ENCODE results near the gene ZNF383.
"Not testable (repeated sequence)": the region's sequence is repeated elsewhere in the genome, so short reads cannot be mapped to it uniquely, and the experiment has no call there.

DNA sequence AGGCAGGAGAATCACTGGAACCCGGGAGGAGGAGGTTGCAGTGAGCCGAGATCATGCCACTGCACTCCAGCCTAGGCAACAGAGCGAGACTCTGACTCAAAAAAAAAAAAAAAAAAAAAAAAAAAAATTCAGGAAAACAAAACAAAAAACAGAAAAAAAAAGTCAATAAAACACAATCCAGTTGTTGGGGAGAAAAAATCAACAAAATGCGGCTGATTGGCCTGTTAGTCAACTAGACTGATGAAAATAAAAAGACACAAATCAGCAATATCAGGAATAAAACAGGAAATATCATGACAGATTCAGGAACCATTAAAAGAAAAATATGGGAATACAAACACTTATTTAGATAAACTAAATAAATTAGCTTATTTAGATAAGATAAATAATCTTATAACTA is 22.8 kb upstream of the ZNF383 start:
- not testable (repeated sequence) for TF ChIP-seq CHD4 (IDR thresholded peaks at IDR 0.05); JUNB (IDR thresholded peaks at IDR 0.05); EZH2 (IDR thresholded peaks at IDR 0.05; ENCODE audit: borderline replicate concordance, control insufficient read depth, low read depth, low read length); CEBPB (IDR thresholded peaks at IDR 0.05; ENCODE audit: borderline replicate concordance in 1 of 2, low read depth in 2 of 2, low read length in 2 of 2); MTA3 (IDR thresholded peaks at IDR 0.05; ENCODE audit: borderline replicate concordance, low read length); SMC3 (IDR thresholded peaks at IDR 0.05; ENCODE audit: borderline replicate concordance, low read length); MYC (IDR thresholded peaks at IDR 0.05; ENCODE audit: insufficient read depth, insufficient read length, insufficient replicate concordance, low read length, severe bottlenecking); POLR2AphosphoS5 (IDR thresholded peaks at IDR 0.05; ENCODE audit: low read length); CREB1 (IDR thresholded peaks at IDR 0.05; ENCODE audit: low read depth); WRNIP1 (IDR thresholded peaks at IDR 0.05; ENCODE audit: borderline replicate concordance, low read depth, low read length)
- TF ChIP-seq, protein P1, sequence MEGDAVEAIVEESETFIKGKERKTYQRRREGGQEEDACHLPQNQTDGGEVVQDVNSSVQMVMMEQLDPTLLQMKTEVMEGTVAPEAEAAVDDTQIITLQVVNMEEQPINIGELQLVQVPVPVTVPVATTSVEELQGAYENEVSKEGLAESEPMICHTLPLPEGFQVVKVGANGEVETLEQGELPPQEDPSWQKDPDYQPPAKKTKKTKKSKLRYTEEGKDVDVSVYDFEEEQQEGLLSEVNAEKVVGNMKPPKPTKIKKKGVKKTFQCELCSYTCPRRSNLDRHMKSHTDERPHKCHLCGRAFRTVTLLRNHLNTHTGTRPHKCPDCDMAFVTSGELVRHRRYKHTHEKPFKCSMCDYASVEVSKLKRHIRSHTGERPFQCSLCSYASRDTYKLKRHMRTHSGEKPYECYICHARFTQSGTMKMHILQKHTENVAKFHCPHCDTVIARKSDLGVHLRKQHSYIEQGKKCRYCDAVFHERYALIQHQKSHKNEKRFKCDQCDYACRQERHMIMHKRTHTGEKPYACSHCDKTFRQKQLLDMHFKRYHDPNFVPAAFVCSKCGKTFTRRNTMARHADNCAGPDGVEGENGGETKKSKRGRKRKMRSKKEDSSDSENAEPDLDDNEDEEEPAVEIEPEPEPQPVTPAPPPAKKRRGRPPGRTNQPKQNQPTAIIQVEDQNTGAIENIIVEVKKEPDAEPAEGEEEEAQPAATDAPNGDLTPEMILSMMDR (IDR thresholded peaks at IDR 0.05 in 2 of 3, conservative IDR thresholded peaks at IDR 0.05 in 1 of 3; ENCODE audit: control insufficient read depth in 2 of 3, extremely low read depth in 1 of 3, insufficient read depth in 1 of 3, low read depth in 3 of 3, low read length in 3 of 3): not testable (repeated sequence)
- TF ChIP-seq, protein P2, sequence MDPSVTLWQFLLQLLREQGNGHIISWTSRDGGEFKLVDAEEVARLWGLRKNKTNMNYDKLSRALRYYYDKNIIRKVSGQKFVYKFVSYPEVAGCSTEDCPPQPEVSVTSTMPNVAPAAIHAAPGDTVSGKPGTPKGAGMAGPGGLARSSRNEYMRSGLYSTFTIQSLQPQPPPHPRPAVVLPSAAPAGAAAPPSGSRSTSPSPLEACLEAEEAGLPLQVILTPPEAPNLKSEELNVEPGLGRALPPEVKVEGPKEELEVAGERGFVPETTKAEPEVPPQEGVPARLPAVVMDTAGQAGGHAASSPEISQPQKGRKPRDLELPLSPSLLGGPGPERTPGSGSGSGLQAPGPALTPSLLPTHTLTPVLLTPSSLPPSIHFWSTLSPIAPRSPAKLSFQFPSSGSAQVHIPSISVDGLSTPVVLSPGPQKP (IDR thresholded peaks at IDR 0.05; ENCODE audit: low read depth, low read length): not testable (repeated sequence)
